Measurements from ENCODE around the gene GDAP1L1. TPM values are rescaled to one million over a fixed set of nuclear protein-coding genes. Genes with fewer than 3 reads are reported as not detected.

Gene GDAP1L1
- total and polyA plus RNA-seq, 2 donors (not counting 1 experiment from before 2014, with no cell fraction given), result not detected

- H3K9ac ChIP-seq (ENCODE audit: insufficient read depth, low read length), result no peak overlapping the region
- no peak overlapping the region for H2AFZ ChIP-seq (ENCODE audit: low read length)
- H3K36me3 ChIP-seq (ENCODE audit: control insufficient read depth, insufficient read depth, low read length), result no peaks in the 10 kb centered on the region
- no peaks in the 10 kb centered on the region for H3K27me3 ChIP-seq (ENCODE audit: control insufficient read depth, insufficient read depth, low read length)
- H3K4me2 ChIP-seq (ENCODE audit: extremely low read depth, insufficient read depth, low read length), result no peak overlapping the region
- TF ChIP-seq EZH2 (IDR thresholded peaks at IDR 0.05; ENCODE audit: low read length, missing control alignments), result no peak
- TF ChIP-seq CTCF (conservative IDR thresholded peaks at IDR 0.05 in 1 of 2, IDR thresholded peaks at IDR 0.05 in 1 of 2; ENCODE audit: low read depth in 1 of 2, low read length in 2 of 2), result no peak
- no peaks in the 10 kb centered on the region for H3K9me3 ChIP-seq (ENCODE audit: control insufficient read depth, insufficient read depth, low read depth, low read length)
- H3K27ac ChIP-seq (ENCODE audit: insufficient read depth, low read length), result no peak overlapping the region
- DNase-seq (ENCODE audit: low read depth in 2 of 2), result no peak
- H4K20me1 ChIP-seq (ENCODE audit: control insufficient read depth, extremely low read depth, insufficient read depth, low read length), result no peaks in the 10 kb centered on the region
- no peaks in the 10 kb centered on the region for H3K4me1 ChIP-seq (ENCODE audit: control insufficient read depth, extremely low read depth, insufficient read depth, low read length)
- H3K79me2 ChIP-seq (ENCODE audit: control insufficient read depth, insufficient read depth, low read length), result no peaks in the 10 kb centered on the region
- no peak overlapping the region for H3K4me3 ChIP-seq (replicated peaks in 1 of 4; ENCODE audit: control extremely low read depth in 1 of 4, insufficient read depth in 1 of 4, low read depth in 3 of 4, low read length in 4 of 4)
These were observed 27.3 kb upstream of the GDAP1L1 start for GRCh38 chr20:44219791-44220190.

- TF ChIP-seq EZH2 (IDR thresholded peaks at IDR 0.05; ENCODE audit: low read length, missing control alignments) (no peak), CTCF (conservative IDR thresholded peaks at IDR 0.05 in 1 of 2, IDR thresholded peaks at IDR 0.05 in 1 of 2; ENCODE audit: low read depth in 1 of 2, low read length in 2 of 2) (no peak)
- no peaks in the 10 kb centered on the region for H3K4me1 ChIP-seq (ENCODE audit: control insufficient read depth, extremely low read depth, insufficient read depth, low read length)
- H3K9ac ChIP-seq (ENCODE audit: insufficient read depth, low read length), result no peak overlapping the region
- H3K79me2 ChIP-seq (ENCODE audit: control insufficient read depth, insufficient read depth, low read length), result no peaks in the 10 kb centered on the region
- H3K27me3 ChIP-seq (ENCODE audit: control insufficient read depth, insufficient read depth, low read length), result no peaks in the 10 kb centered on the region
- H3K27ac ChIP-seq (ENCODE audit: insufficient read depth, low read length), result no peak overlapping the region
- H3K36me3 ChIP-seq (ENCODE audit: control insufficient read depth, insufficient read depth, low read length), result no peaks in the 10 kb centered on the region
- no peak overlapping the region for H2AFZ ChIP-seq (ENCODE audit: low read length)
- H4K20me1 ChIP-seq (ENCODE audit: control insufficient read depth, extremely low read depth, insufficient read depth, low read length), result no peaks in the 10 kb centered on the region
- no peak for DNase-seq (ENCODE audit: low read depth in 2 of 2)
- H3K4me3 ChIP-seq (replicated peaks in 1 of 4; ENCODE audit: control extremely low read depth in 1 of 4, insufficient read depth in 1 of 4, low read depth in 3 of 4, low read length in 4 of 4), result no peak overlapping the region
- no peak overlapping the region for H3K4me2 ChIP-seq (ENCODE audit: extremely low read depth, insufficient read depth, low read length)
- no peaks in the 10 kb centered on the region for H3K9me3 ChIP-seq (ENCODE audit: control insufficient read depth, insufficient read depth, low read depth, low read length)
These were observed 25.6 kb upstream of the GDAP1L1 start for GRCh38 chr20:44221368-44221954.

GRCh38 chr20:44222027-44222426, 25.1 kb upstream of the GDAP1L1 start:
- Histone ChIP-seq H3K4me3 (replicated peaks in 1 of 4; ENCODE audit: control extremely low read depth in 1 of 4, insufficient read depth in 1 of 4, low read depth in 3 of 4, low read length in 4 of 4) (no peak overlapping the region), H3K9ac (ENCODE audit: insufficient read depth, low read length) (no peak overlapping the region), H4K20me1 (ENCODE audit: control insufficient read depth, extremely low read depth, insufficient read depth, low read length) (no peaks in the 10 kb centered on the region), H3K4me1 (ENCODE audit: control insufficient read depth, extremely low read depth, insufficient read depth, low read length) (no peaks in the 10 kb centered on the region), H3K36me3 (ENCODE audit: control insufficient read depth, insufficient read depth, low read length) (no peaks in the 10 kb centered on the region), H3K9me3 (ENCODE audit: control insufficient read depth, insufficient read depth, low read depth, low read length) (no peaks in the 10 kb centered on the region), H3K79me2 (ENCODE audit: control insufficient read depth, insufficient read depth, low read length) (no peaks in the 10 kb centered on the region), H3K27ac (ENCODE audit: insufficient read depth, low read length) (no peak overlapping the region), H3K27me3 (ENCODE audit: control insufficient read depth, insufficient read depth, low read length) (no peaks in the 10 kb centered on the region), H2AFZ (ENCODE audit: low read length) (no peak overlapping the region), H3K4me2 (ENCODE audit: extremely low read depth, insufficient read depth, low read length) (no peak overlapping the region)
- no peak for DNase-seq (ENCODE audit: low read depth in 2 of 2)
- TF ChIP-seq CTCF (conservative IDR thresholded peaks at IDR 0.05 in 1 of 2, IDR thresholded peaks at IDR 0.05 in 1 of 2; ENCODE audit: low read depth in 1 of 2, low read length in 2 of 2), result no peak
